Progenitor cell of endocrine pancreas (in vitro differentiated cells): ENCODE measurements around the gene CYP27B1. TPM values are rescaled to one million over a fixed set of nuclear protein-coding genes. Genes with fewer than 3 reads are reported as not detected.

ENCODE experiments used
- DNase-seq: peaks from one replicate; pipeline ENCODE4 v3.0.0; 2021; ENCODE audit warnings: low spot score; ENCODE audit not compliant: unreplicated experiment
- H3K27ac Mint-ChIP-seq: 2 replicates; pipeline ENCODE4 v1.8.0; 2021; ENCODE audit warnings: mild to moderate bottlenecking, moderate library complexity, mixed read lengths
- H3K27me3 Mint-ChIP-seq: 2 replicates; pipeline ENCODE4 v1.8.0; 2021; ENCODE audit warnings: mixed read lengths
- H3K36me3 Mint-ChIP-seq: 2 replicates; pipeline ENCODE4 v1.8.0; 2022; ENCODE audit warnings: mixed read lengths; ENCODE audit not compliant: insufficient read depth
- H3K4me1 Mint-ChIP-seq: 2 replicates; pipeline ENCODE4 v1.8.0; 2021; ENCODE audit warnings: low read depth, mixed read lengths
- H3K4me3 Mint-ChIP-seq: 2 replicates; pipeline ENCODE4 v1.8.0; 2021; ENCODE audit warnings: low read depth, mild to moderate bottlenecking, moderate library complexity, mixed read lengths
- H3K9me3 Mint-ChIP-seq: 2 replicates; pipeline ENCODE4 v1.8.0; 2021; ENCODE audit warnings: low read depth, mixed read lengths
- CTCF ChIP-seq: fragments of 200-600 bp; sonication (generic); IDR thresholded peaks from one replicate; pipeline ENCODE4 v1.5.0; 2021; ENCODE audit warnings: antibody characterized with exemption, mild to moderate bottlenecking; ENCODE audit not compliant: unreplicated experiment
- total RNA-seq: library from RNA; stranded (reverse); gene quantifications from 2 replicates; pipeline ENCODE4 v1.2.1, GENCODE V29; 2021

CYP27B1 gene
- total RNA-seq, 1 donor from 2014 or later: 2.0 TPM

- no peak for DNase-seq
- H3K27ac Mint-ChIP-seq: no peak overlapping the region
- H3K27me3 Mint-ChIP-seq: peaks cover 95% of the 10 kb centered on the region
These were observed 34.6 kb downstream of the CYP27B1 start for GRCh38 chr12:57732270-57732669.

DNA sequence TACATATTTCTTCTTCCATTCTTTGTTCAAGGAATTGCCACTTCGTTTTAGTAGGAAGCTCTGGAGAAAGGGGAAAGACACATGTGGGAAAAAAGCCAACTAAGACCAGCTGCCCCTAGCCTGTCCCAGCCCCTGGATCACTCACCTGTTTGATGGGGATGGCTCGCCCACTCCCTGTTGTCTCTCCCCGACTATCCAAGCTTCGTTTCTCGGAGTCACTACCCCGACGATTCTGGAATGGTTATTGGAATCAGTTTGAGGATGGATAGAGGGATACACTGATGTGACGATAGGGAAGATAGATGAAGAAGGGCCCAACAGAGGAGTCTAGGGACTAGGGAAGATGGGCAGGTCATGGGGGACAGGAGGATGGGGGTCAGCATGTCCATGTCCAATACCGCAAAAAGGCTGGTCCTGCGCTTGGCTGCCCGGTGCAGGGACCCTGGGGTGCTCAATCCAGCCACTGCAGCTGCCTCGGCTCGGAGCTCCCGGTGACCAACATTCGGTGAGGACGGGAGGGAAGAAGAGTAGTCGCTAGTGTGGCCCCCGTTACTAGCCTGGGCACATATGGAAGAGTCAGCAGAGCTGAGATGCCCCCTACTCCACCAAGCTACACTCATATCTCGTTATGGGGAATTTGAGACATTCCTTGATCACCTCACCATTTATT, 35.3 kb downstream of the CYP27B1 start:
- Mint-ChIP-seq H3K4me1 (peaks cover 16% of the 10 kb centered on the region), H3K27me3 (peaks cover 95% of the 10 kb centered on the region), H3K4me3 (no peak overlapping the region), H3K9me3 (no peaks in the 10 kb centered on the region), H3K36me3 (no peaks in the 10 kb centered on the region), H3K27ac (no peak overlapping the region)
- no peak for DNase-seq
- TF ChIP-seq CTCF: no peak

More at GRCh38 chr12:57732270-57732669, 34.6 kb downstream of the CYP27B1 start:
- TF ChIP-seq CTCF: no peak
- H3K4me3 Mint-ChIP-seq: no peak overlapping the region
- H3K9me3 Mint-ChIP-seq: no peaks in the 10 kb centered on the region
- H3K4me1 Mint-ChIP-seq: peaks cover 20% of the 10 kb centered on the region
- no peaks in the 10 kb centered on the region for H3K36me3 Mint-ChIP-seq

DNA sequence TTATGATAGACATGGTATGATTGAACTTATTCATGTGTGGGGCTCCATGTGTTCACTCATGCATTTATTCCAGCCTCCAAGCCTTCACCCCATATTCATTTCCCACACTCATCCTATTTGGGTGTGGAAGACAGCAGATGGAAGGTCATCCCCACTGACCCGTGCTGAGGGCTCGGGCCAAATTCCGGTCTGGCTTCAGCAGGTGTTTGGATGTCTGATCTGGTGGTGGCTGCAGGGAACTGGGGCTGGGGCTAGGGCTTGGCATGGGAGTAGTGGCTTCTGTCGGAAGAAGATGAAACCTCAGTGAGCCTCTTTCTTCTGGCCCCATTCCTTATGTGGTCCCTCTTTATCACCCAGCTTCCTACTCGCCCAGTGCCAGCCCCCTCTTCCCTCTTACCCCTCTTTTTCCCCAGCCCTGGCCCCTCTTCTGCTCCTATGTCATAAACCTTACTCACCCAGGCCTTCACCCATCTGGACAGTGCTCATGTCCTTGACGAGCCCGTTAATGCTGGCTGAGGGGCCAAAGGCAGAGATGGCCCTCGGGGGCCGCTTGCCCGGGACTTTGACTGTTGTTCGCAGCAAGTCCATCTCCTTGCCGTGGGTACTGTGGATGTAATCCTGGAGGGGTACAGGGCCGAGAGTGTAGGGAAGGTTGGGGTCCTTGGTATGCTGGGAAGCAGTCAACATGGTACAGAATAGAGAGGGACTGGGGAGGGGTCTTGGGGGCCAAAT, 36.4 kb downstream of the CYP27B1 start:
- H3K27ac Mint-ChIP-seq: no peak overlapping the region
- H3K4me1 Mint-ChIP-seq: peaks cover 13% of the 10 kb centered on the region
- no peak for TF ChIP-seq CTCF
- H3K9me3 Mint-ChIP-seq: no peaks in the 10 kb centered on the region
- H3K27me3 Mint-ChIP-seq: peaks cover 93% of the 10 kb centered on the region
- no peak for DNase-seq
- no peaks in the 10 kb centered on the region for H3K36me3 Mint-ChIP-seq
- H3K4me3 Mint-ChIP-seq: no peak overlapping the region

- H3K4me3 Mint-ChIP-seq: no peak overlapping the region
- H3K27ac Mint-ChIP-seq: no peak overlapping the region
- no peak for DNase-seq
- H3K4me1 Mint-ChIP-seq: peaks cover 5% of the 10 kb centered on the region
- H3K36me3 Mint-ChIP-seq: no peaks in the 10 kb centered on the region
- no peaks in the 10 kb centered on the region for H3K9me3 Mint-ChIP-seq
- peaks cover 93% of the 10 kb centered on the region for H3K27me3 Mint-ChIP-seq
- TF ChIP-seq CTCF: no peak
These were observed 37.5 kb downstream of the CYP27B1 start for GRCh38 chr12:57729321-57729844.

GRCh38 chr12:57727758-57728395, 39.0 kb downstream of the CYP27B1 start:
- Mint-ChIP-seq H3K27ac (no peak overlapping the region), H3K36me3 (no peaks in the 10 kb centered on the region), H3K27me3 (peaks cover 94% of the 10 kb centered on the region), H3K9me3 (no peaks in the 10 kb centered on the region), H3K4me3 (no peak overlapping the region), H3K4me1 (peaks cover 5% of the 10 kb centered on the region)
- peak; percentile 56 for DNase-seq
- TF ChIP-seq CTCF: no peak
